Neural cell (in vitro differentiated cells): ENCODE data around the gene BNIPL.

Experiments used
- EZH2 ChIP-seq: fragments of 200-600, 300-800 bp; shearing (Covaris generic), sonication (generic); IDR thresholded peaks from 2 replicates; pipeline ENCODE4 v1.6.1; 2014; ENCODE audit warnings: antibody characterized with exemption, low read length, borderline replicate concordance, mild to moderate bottlenecking; ENCODE audit not compliant: insufficient read depth, poor library complexity, severe bottlenecking
- TF ChIP-seq, protein P1 (sequence below): fragments of 450-650 bp; IDR thresholded peaks from 2 replicates; pipeline ENCODE4 v1.5.1; 2014; ENCODE audit warnings: antibody characterized with exemption, mild to moderate bottlenecking, moderate library complexity; ENCODE audit not compliant: poor library complexity, severe bottlenecking

DNA sequence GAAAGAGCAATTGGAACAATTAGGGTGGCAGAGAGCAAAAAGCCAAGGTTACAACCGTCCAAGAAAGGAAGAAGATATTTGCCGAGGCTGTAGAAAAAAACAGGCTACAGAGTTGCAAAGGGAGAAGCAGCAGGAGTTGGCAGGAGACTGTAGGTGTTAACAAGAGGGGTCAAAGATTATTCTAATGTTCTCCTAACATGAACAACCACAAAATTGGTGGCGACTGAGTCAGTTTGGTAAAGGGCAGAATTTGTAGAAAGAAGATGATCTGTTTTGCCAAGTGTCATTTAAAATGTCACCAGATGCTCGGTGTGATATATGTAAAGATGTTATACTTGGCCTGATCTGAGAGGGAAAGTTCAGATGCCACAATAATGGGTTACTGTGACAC is 28.5 kb upstream of the BNIPL start:
- TF ChIP-seq, protein P1, sequence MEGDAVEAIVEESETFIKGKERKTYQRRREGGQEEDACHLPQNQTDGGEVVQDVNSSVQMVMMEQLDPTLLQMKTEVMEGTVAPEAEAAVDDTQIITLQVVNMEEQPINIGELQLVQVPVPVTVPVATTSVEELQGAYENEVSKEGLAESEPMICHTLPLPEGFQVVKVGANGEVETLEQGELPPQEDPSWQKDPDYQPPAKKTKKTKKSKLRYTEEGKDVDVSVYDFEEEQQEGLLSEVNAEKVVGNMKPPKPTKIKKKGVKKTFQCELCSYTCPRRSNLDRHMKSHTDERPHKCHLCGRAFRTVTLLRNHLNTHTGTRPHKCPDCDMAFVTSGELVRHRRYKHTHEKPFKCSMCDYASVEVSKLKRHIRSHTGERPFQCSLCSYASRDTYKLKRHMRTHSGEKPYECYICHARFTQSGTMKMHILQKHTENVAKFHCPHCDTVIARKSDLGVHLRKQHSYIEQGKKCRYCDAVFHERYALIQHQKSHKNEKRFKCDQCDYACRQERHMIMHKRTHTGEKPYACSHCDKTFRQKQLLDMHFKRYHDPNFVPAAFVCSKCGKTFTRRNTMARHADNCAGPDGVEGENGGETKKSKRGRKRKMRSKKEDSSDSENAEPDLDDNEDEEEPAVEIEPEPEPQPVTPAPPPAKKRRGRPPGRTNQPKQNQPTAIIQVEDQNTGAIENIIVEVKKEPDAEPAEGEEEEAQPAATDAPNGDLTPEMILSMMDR = no peak
- TF ChIP-seq EZH2 = no peak
